Right lung (tissue), 5 donors: Measurements from ENCODE around the gene PLEKHG4. TPM values are rescaled to one million over a fixed set of nuclear protein-coding genes. Genes with fewer than 3 reads are reported as not detected.

Experiments used
- DNase-seq, 2 donors: peaks; one replicate each; pipeline ENCODE4 v3.0.0-alpha.2; 2013
- polyA plus RNA-seq, 5 donors: library from polyadenylated mRNA; unstranded; fragments of 120-200 nt; gene quantifications; one replicate each; pipeline versions ENCODE4 v1.2.1 to v1.2.3, GENCODE V29; 2013; ENCODE audit warnings: inconsistent platforms in 1 of 5, low replicate concordance in 1 of 5; ENCODE audit not compliant: insufficient read length in 5 of 5, insufficient read depth in 1 of 5

The PLEKHG4 gene
- polyA plus RNA-seq, 5 donors: 29.1 to 38.9 (median 31.0) TPM

DNA sequence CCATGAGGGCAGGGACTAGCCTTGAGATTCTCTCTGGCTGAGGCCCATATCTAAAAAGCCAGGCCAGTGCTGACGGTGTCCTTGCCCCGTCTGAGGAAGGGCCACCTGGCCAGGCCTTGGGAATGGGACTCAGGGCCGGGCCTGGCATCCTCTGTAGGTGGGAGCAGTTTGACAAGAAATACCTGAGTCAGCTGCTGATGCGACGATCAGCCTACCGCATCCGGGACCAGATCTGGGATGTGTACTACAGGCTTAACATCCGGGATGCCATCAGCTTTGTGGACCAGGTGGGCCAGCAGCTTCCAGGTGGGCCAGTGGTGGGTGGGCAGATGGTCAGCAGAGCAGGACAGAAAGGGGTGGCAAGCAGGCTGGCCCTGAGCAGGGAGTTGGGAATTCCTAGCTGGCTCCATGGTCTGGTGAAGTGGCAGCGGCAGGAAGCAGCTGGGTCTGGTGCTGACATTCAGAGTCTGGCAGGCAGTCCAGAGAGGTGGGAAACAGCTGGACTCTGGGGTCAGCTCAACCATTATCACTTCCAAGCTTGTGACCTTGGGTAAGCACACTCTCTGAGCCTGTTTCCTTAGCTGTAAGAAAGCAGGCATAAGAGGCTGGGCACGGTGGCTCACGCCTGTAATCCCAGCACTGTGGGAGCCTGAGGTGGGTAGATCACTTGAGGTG lies 21.0 kb upstream of the PLEKHG4 start:
- DNase-seq: no peak

GRCh38 chr16:67259705-67260104 lies 19.6 kb upstream of the PLEKHG4 start:
- DNase-seq: no peak

DNA sequence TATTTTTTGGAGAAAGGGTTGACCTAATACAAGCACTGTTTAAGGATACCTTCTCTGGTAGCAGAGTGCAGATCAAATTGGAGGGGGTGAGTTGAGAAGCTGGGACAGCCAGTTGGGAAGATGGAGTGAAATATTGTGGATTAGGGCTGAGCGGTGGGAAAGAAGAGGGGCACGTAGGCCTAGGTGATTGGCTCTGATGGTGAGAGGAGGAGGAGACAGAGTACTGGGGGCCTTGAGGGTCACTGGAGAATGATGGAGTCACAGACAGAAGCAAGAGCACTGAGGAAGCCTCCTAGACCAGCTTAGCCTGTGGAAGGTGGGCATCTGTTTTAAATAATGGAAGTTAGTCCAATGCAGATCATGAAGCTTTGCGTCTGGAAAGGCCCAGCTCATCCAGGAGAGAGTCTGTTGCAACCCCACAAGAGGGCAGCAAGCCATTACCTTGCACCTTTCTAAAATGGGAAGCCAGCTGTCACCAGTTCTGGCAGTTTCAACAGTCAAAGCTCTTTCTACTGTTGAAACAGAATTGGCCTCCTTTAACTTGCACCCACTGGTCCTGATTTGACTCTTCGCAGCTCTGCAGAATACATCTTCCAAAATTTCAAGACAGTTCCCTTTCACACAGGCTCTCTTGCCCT lies 18.8 kb upstream of the PLEKHG4 start:
- DNase-seq: no peak

- DNase-seq: no peak
Measured at GRCh38 chr16:67263201-67263600, 16.1 kb upstream of the PLEKHG4 start.

DNA sequence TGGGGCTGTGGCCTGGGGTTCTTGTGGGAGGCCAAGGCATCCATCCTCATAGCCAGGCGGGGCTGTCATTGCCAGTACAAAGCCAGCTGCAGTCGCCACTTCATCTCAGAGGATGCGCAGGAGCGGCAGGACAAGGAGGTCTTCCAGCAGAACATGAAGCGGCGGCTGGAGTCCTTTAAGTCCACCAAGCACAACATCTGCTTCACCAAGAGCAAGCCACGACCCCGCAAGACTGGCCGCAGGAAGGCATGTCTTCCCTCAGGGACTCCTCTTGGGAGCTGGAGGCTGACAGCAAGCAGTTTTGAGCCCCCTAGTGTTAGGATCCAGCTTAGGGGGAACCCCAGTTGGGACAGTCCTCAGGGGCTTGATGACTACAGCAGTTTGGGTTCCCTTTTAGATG lies 15.1 kb upstream of the PLEKHG4 start:
- no peak for DNase-seq

DNA sequence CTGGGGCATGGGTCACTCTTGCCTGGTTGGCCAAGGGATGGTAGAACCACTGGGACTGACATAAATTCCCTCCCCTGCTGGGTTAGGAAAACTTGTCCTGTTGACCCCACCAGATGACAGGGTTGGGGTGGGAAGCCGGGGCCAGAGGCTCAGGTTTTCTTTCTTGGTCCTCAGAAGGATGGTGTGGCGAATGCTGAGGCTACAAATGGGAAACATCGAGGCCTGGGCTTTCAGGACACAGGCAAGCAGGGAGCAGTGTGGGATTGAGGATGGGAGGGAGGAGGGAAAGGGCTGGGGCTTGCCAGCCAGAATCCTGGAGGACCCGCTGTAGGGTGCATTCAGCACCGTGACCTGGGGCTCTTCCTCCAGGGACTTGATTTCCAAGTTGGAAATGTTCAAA lies 14.5 kb upstream of the PLEKHG4 start:
- DNase-seq: no peak

- no peak for DNase-seq
Measured at GRCh38 chr16:67265834-67266233, 13.5 kb upstream of the PLEKHG4 start.

DNA sequence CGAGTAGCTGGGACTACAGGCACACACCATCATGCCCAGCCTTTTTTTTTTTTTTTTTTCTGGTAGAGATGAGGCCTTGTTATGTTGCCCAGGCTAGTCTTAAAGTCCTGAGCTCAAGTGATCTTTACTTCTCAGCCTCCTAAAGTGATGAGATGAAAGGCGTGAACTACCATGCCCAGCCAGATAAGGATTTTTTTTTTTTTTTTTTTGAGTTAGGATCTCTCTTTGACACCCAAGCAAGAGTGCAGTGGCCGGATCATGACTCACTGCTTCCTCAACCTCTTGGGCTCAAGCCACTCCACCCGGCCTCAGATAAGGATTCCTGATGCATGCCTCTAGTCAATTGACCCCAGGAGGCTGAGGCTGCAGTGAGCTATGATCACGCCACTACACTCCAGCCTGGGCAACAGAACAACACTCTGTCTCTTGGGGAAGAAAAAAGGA lies 11.2 kb upstream of the PLEKHG4 start:
- no peak for DNase-seq

DNA sequence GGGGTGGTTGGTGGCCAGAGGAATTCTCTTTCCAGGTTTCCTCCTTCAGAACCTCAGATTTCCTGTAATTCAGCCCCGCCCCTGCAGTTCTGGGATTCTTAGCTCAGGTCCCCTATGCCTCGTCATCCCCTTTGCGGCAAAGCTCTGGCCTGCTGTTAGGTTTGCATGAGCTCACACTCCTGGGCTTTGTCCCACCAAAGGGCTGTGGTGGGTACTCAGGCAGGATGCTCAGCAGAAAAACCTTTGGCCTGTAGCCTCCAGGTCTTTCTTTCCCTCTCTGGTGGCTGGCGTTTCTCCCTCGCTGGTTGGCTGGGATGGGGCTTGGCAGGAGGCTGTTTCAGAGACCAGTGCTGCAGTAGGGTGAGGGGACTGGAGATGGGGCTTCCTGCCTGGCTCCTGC lies 9.6 kb upstream of the PLEKHG4 start:
- no peak for DNase-seq

DNA sequence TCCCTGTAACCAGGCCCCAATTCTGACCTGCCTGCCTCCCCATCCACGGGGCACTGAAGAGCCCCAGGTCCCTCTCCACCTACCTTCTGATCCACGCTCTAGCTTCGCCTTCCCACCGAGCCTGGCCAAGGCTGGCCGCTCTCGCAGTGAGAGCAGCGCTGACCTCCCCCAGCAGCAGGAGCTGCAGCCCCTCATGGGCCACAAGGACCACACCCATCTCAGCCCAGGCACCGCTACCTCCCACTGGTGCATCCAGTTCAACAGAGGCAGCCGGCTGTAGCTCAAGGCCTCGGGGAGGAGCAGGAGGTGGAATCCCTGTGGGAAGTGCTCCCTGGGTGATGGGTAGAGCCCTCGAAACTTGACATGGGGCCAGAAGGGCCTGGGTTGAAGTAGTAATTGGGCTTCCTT lies 8.4 kb upstream of the PLEKHG4 start:
- no peak for DNase-seq

DNA sequence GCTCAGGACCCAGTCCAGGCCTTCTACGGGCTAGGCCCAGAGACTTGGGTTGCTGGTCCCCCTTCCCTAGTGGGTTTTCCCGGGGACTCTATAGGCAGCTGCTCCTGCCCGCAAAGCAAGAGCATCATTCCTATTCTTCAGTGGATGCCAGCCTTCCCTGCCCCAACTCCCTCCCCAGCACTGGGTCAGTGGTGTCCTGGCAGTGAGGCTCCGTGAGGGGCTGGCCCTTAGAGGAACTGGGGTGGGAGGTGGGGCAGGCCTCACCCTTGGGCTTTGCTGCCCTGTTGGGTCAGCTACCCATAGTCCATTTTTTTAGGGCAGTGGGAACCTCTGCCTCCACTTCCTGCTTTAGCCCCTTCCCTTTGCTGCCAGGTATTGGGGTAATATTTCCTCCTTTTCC lies 7.9 kb upstream of the PLEKHG4 start:
- no peak for DNase-seq

- no peak for DNase-seq
Measured at GRCh38 chr16:67275321-67275720, 4.0 kb upstream of the PLEKHG4 start.

- no peak for DNase-seq
Measured at GRCh38 chr16:67277294-67277998, 1.9 kb upstream of the PLEKHG4 start.

DNA sequence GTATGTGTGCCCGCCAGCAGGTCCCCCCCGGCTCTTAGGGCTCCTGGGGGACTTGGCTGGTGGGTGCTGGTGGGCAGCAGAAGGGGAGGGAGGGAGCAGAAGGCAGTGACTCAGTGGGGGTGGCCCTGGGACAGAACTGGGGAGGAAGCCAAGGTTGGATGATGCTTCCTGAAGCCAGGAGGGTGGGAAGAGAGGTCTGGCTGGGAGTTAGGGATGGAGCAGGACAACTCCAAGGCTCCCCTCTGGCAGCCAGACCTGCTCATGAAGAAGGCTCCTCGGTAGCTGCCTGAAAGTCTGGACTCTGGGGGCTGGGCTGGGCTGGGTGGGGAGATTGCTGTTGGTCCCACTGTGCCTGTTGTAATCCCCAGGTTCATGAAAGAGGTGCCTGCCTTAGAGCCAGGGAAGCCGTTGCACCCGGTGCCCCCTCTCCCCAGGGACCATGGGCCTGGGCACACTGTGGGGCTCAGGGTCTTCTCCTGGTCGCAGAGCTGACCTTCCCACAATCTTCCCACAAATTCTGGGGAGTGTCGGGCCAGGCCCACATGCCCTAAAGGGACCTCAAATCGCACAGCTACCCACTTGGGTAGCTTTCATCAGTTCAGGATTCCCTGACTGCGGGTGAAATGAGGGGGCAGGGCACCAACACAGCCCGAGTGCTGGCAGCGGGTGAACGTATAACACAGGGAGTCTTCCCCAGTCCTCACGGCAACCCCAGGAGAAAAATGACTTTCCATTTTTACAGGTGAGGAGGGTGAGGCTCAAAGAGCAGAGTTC lies 1.1 kb upstream of the PLEKHG4 start:
- DNase-seq: no peak

DNA sequence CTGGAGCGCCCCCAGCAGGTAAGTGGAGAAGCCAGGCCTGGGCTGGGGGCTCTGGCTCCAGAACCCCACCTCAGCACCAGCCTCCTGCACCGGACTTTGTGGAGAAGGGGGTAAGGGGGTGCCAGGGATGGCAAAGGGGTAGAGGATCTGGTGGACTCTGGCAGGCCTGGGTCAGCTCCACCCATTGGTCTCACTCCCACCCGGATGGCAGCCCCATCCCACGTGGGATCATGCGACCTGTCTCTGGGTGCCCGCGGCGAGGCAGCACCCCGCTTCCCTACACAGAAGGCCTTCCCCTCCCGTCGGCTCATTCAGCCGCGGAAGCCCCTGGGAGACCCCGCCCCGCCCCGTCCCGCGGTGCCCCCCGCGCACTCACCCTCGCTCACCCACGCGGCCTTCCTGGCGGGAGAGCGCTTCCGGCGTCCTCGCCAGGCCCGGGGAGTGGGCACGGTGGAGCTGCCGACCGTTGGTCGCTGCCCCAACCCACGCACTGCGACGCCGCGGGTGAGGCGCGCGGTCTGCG lies 498 bp upstream of the PLEKHG4 start:
- DNase-seq: no peak

DNA sequence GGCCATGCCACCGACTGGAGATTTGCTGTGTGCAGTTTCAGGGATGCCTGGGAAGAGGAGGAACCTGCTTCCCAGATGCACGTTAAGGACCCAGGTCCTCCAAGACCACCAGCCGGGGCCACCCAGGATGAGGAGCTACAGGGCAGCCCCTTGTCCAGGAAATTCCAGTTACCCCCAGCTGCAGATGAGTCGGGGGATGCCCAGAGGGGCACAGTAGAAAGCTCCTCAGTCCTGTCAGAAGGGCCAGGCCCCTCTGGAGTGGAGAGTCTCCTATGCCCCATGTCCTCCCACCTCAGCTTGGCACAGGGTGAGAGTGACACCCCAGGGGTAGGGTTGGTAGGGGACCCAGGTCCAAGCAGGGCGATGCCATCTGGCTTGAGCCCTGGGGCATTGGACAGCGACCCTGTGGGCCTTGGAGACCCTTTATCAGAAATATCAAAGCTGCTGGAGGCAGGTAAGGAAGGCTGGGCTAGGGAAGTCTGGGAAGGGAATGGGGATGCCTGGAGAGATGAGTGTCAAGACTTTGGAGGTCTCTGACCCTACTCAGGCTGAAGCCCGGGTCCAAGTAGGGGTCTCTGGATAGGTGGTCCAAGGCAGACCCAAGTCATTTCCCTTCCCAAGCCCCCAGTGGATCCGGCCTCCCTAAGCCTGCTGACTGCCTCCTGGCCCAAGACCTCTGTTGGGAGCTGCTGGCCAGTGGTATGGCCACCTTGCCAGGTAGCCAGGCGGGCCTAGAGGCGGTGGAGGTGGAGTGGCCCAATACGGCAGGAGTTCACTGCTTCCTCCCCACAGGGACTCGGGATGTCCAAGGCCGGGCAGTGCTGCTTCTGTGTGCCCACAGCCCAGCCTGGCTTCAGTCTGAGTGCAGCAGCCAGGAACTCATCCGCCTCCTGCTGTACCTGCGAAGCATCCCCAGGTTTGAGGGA lies 1.0 kb downstream of the PLEKHG4 start:
- DNase-seq: no peak

DNA sequence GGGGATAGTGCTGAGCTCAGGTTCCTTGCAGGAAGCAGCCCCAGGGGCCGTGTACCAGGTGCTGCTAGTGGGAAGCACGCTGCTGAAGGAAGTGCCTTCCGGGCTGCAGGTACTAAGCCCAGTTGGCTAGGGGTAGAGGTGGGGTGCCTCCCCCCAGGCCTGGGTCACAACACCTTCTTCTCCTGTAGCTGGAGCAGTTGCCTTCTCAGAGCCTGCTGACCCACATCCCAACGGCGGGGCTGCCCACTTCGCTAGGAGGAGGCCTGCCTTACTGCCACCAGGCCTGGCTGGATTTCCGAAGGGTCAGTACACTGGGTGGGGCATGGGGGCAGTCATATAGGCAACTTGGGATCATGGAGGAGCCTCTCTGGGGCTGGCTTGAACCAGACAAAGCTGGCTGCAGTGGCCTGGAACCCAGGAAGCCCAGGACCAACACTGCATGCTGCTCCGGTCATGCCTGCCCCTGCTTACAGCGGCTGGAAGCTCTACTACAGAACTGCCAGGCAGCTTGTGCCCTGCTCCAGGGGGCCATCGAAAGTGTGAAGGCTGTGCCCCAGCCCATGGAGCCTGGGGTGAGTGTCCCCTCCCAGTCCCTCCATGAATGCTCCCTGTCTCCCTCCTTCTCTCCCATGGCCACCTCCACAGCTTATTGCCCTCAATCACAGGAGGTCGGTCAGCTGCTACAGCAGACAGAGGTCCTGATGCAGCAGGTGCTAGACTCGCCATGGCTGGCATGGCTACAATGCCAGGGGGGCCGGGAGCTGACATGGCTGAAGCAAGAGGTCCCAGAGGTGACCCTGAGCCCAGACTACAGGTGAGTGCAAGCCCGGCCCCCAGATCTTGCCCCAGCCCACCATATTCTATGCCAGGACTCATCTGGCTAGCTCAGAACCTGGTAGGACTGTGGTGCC lies 2.5 kb downstream of the PLEKHG4 start:
- no peak for DNase-seq

- DNase-seq: no peak
Measured at GRCh38 chr16:67282447-67282805, 3.1 kb downstream of the PLEKHG4 start.

- no peak for DNase-seq
Measured at GRCh38 chr16:67283039-67283825, 3.9 kb downstream of the PLEKHG4 start.
